HUES64 (cell line): ENCODE data around the gene PHF12.
"Not testable (repeated sequence)": the region's sequence is repeated elsewhere in the genome, so short reads cannot be mapped to it uniquely, and the experiment has no call there.

Experiments
- H3K27ac ChIP-seq: 2 replicates; pipeline ENCODE4 v1.7.0; 2013; ENCODE audit warnings: low read depth, low read length, inconsistent platforms
- H3K27me3 ChIP-seq: 2 replicates; pipeline ENCODE4 v1.6.1; 2013; ENCODE audit warnings: mild to moderate bottlenecking, low read length; ENCODE audit not compliant: insufficient read depth
- H3K36me3 ChIP-seq: 2 replicates; pipeline ENCODE4 v1.6.1; 2013; ENCODE audit warnings: mild to moderate bottlenecking, low read length; ENCODE audit not compliant: insufficient read depth
- H3K4me1 ChIP-seq: 2 replicates; pipeline ENCODE4 v1.6.1; 2013; ENCODE audit warnings: mild to moderate bottlenecking, low read length, moderate library complexity; ENCODE audit not compliant: insufficient read depth
- H3K4me3 ChIP-seq: 2 replicates; pipeline ENCODE4 v1.5.1; 2013; ENCODE audit warnings: mild to moderate bottlenecking, low read length, moderate library complexity
- H3K9ac ChIP-seq: 2 replicates; pipeline ENCODE4 v1.6.1; 2013; ENCODE audit warnings: mild to moderate bottlenecking, low read depth, low read length
- H3K9me3 ChIP-seq: 2 replicates; pipeline ENCODE4 v1.6.1; 2013; ENCODE audit warnings: low read depth, low read length; ENCODE audit not compliant: insufficient read depth
- WGBS: fragments of 150-250, 120-280 bp; methylation state at CpG from one replicate; pipeline ENCODE4 v1.1.7; 2013; ENCODE audit warnings: missing lambda C conversion rate; 5-methylcytosine and 5-hydroxymethylcytosine counted together

The PHF12 gene

DNA sequence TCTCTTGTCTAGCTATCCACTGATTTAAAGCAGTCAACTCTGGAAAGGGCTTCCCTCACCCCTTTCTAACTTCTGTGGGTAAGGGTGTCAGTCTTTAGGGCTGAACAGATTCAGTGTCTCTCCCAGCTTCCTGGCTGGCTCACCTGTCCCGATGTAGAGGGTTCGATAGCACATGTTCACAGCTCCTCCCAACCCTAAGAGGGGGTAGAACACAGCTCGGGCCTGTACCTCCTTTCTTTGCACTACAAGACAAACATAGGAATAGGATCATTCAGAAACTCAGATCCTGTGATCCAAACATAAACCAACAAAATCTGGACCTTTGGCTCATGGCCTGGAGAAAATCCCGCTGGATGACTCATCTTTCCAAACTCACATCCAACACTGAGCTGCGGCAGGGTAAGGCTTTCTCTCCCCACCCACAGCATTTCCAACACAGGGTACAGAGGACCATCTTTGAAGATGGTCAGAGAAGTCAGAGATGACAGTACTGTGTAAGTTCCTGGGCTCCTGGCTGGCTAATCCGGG is 42.6 kb downstream of the PHF12 start:
- peaks cover 80% of the 10 kb centered on the region for H3K36me3 ChIP-seq
- H3K27me3 ChIP-seq = no peaks in the 10 kb centered on the region
- H3K9me3 ChIP-seq = no peaks in the 10 kb centered on the region
- H3K4me1 ChIP-seq = peaks cover 7% of the 10 kb centered on the region; the same call in 1 of the 2 replicates
- no peak overlapping the region for H3K9ac ChIP-seq
- H3K27ac ChIP-seq = peak overlapping the region; percentile 29; the same call in 1 of the 2 replicates
- WGBS = 86% methylated on average over 6 of the region's 6 CpGs
- no peak overlapping the region for H3K4me3 ChIP-seq

DNA sequence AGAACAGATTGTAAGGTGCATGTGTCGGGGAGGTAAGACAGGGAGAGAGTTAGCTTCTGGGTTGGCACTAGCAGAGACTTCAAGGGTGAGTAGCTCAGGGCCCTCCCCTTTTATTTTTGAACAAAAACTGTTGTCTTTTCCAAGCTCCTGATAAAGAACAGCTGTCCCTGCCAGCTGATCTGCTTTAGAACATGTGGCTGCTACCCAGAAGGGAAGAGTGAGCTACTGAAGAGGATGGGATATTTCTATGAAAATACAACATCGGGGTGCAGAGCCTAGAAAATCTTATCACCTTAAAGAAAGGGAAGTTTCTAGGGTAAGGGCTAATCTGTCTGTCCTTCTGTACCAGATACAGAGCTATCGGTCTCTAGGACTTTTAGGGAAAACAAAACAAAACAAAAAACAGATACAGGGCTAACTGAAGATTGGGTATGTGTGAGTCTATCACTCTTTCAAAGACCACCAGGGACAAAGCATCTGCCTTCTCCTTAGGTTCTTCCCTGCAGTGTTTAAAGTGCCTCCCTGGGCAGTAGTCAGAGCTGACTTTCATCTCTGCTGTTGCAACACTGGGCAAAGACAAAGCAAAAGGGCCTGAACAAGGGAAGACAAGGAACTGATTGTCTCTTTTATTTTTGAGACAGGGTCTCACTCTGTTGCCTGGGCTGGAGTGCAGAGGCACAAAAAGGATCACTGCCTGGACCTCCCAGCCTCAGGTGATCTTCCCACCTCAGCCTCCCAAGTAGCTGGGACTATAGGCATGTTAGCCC is 43.4 kb downstream of the PHF12 start:
- Histone ChIP-seq H3K9me3 (no peaks in the 10 kb centered on the region), H3K36me3 (peaks cover 72% of the 10 kb centered on the region), H3K9ac (no peak overlapping the region)

GRCh38 chr17:28906706-28907438 is 44.4 kb downstream of the PHF12 start:
- Histone ChIP-seq H3K27me3 (no peaks in the 10 kb centered on the region), H3K27ac (no peak overlapping the region), H3K36me3 (peaks cover 62% of the 10 kb centered on the region), H3K4me3 (no peak overlapping the region), H3K9ac (no peak overlapping the region), H3K4me1 (peaks cover 7% of the 10 kb centered on the region; the same call in 1 of the 2 replicates), H3K9me3 (no peaks in the 10 kb centered on the region)
- WGBS = 94% methylated on average over 7 of the region's 7 CpGs

More for the DNA sequence above, 43.4 kb downstream of the PHF12 start:
- H3K4me1 ChIP-seq = peaks cover 7% of the 10 kb centered on the region; the same call in 1 of the 2 replicates
- H3K4me3 ChIP-seq = no peak overlapping the region
- no peaks in the 10 kb centered on the region for H3K27me3 ChIP-seq
- H3K27ac ChIP-seq = no peak overlapping the region
- over 99% methylated on average over 3 of the region's 3 CpGs for WGBS

DNA sequence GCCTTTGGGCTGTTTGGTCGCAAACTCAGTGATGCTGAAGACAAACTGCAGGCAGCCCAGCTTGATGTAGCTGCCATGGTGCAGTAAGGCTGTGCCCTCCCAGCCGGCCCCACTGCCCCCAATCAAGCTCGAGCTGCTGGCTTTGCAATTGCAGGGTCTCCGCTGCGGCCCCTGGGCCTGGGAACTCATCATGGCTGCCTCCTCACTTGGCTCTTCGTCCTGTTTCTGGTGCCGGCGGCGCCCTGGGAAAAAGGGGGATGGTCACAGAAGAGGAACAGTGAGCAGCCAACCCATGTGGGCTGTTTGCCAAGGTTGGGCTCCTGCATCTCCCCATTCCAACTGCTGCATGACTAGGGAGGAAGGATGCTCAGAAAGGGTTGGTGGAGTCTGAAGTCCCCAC is 45.0 kb downstream of the PHF12 start:
- Histone ChIP-seq H3K36me3 (peaks cover 56% of the 10 kb centered on the region), H3K4me3 (no peak overlapping the region), H3K4me1 (peaks cover 11% of the 10 kb centered on the region; the same call in 1 of the 2 replicates), H3K27ac (no peak overlapping the region), H3K9me3 (no peaks in the 10 kb centered on the region), H3K9ac (no peak overlapping the region), H3K27me3 (no peaks in the 10 kb centered on the region)
- WGBS = 93% methylated on average over 9 of the region's 9 CpGs

- 82% methylated on average over 4 of the region's 4 CpGs for WGBS
- Histone ChIP-seq H3K27ac (no peak overlapping the region), H3K36me3 (peaks cover 48% of the 10 kb centered on the region), H3K4me3 (no peak overlapping the region), H3K27me3 (no peaks in the 10 kb centered on the region), H3K9me3 (no peaks in the 10 kb centered on the region), H3K9ac (no peak overlapping the region), H3K4me1 (peaks cover 11% of the 10 kb centered on the region; the same call in 1 of the 2 replicates)
These were observed 46.5 kb downstream of the PHF12 start for GRCh38 chr17:28904800-28905199.

DNA sequence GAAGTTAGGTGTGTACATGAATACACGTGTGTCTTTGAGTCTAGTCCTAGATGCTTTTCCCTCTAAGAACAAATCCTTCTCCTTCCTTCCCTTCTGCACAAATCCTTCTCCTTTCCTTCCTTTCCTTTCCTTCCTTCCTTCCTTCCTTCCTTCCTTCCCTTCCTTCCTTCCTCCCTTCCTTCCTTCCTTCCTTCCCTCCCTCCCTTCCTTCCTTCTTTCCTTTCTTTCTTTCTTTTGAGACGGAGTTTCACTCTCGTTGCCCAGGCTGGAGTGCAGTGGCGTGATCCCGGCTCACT is 47.8 kb downstream of the PHF12 start:
- H3K9ac ChIP-seq, H3K27ac ChIP-seq, H3K27me3 ChIP-seq, H3K9me3 ChIP-seq, H3K4me3 ChIP-seq, H3K4me1 ChIP-seq: not testable (repeated sequence)
- whole genome bisulfite sequencing = 94% methylated on average over 5 of the region's 5 CpGs
- peaks cover 35% of the 10 kb centered on the region for H3K36me3 ChIP-seq

GRCh38 chr17:28902819-28903545 is 48.3 kb downstream of the PHF12 start, which contains the start of gene DHRS13:
DHRS13 (minus strand) TSS chr17:28903079; CDS start chr17:28902944, 135 bp downstream.
- 5% methylated on average over 55 of the region's 55 CpGs for WGBS
- Histone ChIP-seq H3K4me3 (peak within 1 kb of the TSS; percentile 73), H3K27ac (peak within 1 kb of the TSS; percentile 75)

GRCh38 chr17:28901866-28902818 is 49.2 kb downstream of the PHF12 start:
- WGBS = 3% methylated on average over 61 of the region's 62 CpGs
- H3K36me3 ChIP-seq = peaks cover 21% of the 10 kb centered on the region
- peak overlapping the region; percentile 75 for H3K27ac ChIP-seq
- no peaks in the 10 kb centered on the region for H3K27me3 ChIP-seq
- peak overlapping the region; percentile 78 for H3K9ac ChIP-seq
- peak overlapping the region; percentile 73 for H3K4me3 ChIP-seq
- no peaks in the 10 kb centered on the region for H3K9me3 ChIP-seq
- H3K4me1 ChIP-seq = 0 out of 2 replicates have a peak, but pooled peaks cover 4% of the 10 kb centered on the region

More at GRCh38 chr17:28902819-28903545, 48.3 kb downstream of the PHF12 start, which contains the start of gene DHRS13:
- peak within 1 kb of the TSS; percentile 78 for H3K9ac ChIP-seq
- H3K36me3 ChIP-seq = peaks cover 29% of the 10 kb centered on the region
- 0 out of 2 replicates have a peak, but pooled peaks cover 4% of the 10 kb centered on the region for H3K4me1 ChIP-seq
- no peaks in the 10 kb centered on the region for H3K9me3 ChIP-seq
- H3K27me3 ChIP-seq = no peaks in the 10 kb centered on the region

DNA sequence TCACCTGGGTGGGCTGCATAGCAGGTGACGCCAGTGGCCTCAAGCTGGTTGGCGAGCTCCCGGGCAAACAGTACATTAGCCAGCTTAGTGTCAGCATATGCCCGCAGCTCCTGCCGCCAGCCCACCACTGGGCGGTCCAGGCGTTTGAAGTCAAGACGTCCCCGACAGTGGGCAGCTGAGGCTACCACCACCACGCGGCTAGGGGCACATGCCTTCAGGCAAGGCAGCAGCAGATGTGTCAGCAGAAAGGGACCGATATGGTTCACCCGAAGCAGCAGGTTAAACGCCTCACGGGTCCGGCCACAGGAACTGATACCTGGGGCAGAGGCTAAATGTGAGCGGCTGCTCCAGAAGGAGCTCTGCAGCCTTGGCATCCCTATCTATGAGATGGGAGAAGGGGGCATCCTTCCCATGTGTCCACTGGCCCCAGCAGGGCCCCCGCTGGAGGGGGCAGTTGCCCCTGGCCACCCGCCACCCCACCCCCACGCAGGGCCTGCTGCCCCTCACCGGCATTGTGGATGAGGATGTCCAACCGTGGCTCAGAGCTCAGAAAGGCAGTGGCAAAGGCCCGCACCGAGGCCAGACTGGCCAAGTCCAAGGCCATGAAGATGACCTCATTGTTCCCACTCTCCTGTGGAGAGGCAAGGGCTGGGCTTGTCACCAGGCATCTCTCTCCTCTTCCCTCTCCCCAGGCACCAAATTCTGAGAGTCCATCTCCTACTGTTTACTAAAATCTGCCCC is 50.2 kb downstream of the PHF12 start:
- peak overlapping the region; percentile 73 for H3K4me3 ChIP-seq
- H3K27me3 ChIP-seq = no peaks in the 10 kb centered on the region
- H3K36me3 ChIP-seq = peaks cover 11% of the 10 kb centered on the region
- H3K27ac ChIP-seq = no peak overlapping the region
- no peaks in the 10 kb centered on the region for H3K9me3 ChIP-seq
- peaks cover 7% of the 10 kb centered on the region for H3K4me1 ChIP-seq
- 94% methylated on average over 24 of the region's 24 CpGs for WGBS
- H3K9ac ChIP-seq = no peak overlapping the region
